ENCODE results near the gene LAMTOR1.
"Not testable (repeated sequence)": the region's sequence is repeated elsewhere in the genome, so short reads cannot be mapped to it uniquely, and the experiment has no call there.

Gene LAMTOR1

DNA sequence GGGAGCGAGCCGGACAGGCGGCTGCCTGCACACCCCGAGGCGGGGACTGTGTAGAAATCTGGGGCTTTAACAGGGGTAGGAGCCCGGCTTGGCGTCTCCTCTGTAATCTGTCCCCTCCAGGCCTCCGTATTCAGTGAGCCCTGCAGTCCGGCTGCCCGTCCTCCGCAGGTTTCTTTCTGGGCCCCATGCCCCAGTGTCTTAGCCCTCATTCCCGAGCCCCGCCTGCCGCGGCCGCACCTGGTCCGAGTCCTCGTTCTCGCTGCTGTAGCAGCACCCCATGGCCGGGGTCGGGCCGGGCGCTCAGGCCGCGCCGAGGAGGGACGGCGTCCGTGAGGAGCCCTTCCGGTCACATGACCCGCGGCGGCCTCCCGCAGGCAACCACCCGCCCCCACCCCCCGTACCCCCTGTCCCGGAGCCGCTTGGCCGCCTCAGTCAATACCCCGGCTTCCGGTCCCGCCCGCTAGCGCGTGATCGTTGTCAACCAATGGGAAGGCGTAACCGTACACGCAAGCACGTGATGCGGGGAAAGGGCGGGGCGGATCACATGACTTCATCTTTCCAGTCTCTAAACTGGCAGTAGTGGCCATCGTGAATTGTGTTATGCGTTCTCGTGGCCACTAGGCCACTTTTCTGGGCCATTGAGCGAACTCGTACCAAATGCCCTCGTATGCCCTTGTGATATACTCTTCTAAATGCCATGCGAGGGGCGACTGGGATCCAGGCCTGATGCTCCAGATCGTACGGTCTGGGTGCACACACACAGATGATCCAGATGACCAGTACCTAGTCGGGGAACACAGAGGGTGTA, at the start of gene LAMTOR1:
LAMTOR1 (minus strand) TSS at position 352 of the 808 bp plus-strand sequence; CDS start at position 279, 73 bp downstream.
- DNase-seq (ENCODE audit: low spot score) = peak; percentile 99

DNA sequence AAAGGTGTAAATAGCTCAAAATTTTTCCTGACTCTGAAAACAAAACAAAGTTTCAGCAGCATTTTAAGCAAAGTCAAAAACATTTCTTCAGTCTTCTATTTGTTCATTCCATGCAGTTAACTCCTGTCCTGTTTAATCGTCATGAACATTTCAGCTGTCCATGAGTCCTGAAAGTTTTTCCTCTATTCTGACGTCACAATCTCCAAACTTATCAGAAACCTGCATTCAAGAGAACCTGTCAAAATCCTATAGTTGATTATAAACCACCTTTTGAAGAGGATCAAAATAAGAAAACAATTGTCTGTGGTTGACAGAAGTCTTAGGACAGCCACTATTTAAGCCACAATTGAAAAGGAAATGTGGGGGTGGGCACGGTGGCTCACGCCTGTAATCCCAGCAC, 47.8 kb upstream of the LAMTOR1 start:
- DNase-seq (ENCODE audit: low spot score) = no peak

GRCh38 chr11:72146625-72147024, 43.5 kb upstream of the LAMTOR1 start:
- DNase-seq (ENCODE audit: low spot score) = no peak

DNA sequence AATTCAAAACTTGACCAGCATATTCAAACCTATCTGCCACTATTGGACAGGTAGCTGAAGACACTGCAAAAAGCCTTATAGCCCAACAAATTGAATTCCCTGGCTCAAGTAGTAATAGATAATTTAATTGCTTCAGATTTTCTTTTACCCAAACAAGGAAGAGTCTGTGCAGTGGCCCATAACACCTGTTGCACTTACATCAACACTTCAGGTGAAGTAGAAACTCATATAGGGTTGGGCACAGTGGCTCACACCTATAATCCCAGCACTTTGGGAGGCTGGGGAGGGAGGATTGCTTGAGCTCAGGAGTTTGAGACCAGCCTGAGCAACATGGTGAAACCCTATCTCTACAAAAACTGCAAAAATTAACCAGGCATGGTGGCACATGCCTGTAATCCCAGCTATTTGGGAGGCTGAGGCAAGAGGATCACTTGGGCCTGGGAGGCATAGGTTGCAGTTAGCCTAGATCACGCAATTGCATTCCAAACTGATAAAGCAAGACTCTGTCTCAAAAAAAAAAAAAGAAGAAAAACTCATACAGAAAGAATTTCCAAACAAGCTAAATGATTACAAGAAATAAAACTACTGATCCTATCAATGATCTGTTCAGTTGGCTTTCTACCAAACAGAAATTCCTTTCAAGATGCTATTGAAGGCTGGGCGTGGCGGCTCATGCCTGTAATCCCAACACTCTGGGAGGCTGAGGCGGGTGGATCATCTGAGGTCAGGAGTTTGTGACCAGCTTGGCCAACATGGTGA, 41.9 kb upstream of the LAMTOR1 start:
- DNase-seq (ENCODE audit: low spot score) = no peak

- DNase-seq (ENCODE audit: low spot score) = not testable (repeated sequence)
Observed at GRCh38 chr11:72142543-72142942, 39.4 kb upstream of the LAMTOR1 start.

DNA sequence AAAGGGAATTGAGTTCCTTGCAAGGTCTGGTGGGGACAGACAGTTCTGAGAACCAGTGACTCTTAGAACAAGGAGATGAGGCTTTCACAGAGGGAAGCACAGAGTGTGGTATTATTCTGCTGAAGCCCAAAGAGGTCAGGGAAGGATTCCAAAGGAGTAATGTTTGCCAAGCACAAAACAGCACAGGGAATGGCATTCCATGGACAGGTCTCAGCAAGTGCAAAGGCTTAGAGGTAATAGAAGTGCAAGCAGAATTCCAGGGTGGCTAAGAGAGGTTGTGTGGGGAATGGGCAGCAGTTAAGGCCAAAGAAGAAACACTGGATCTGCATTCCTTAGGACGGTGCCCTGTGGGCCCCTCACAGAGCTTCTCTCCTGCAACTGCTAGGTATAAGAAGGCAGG, 39.0 kb upstream of the LAMTOR1 start:
- peak; percentile 21 for DNase-seq (ENCODE audit: low spot score)

- DNase-seq (ENCODE audit: low spot score) = peak; percentile 91
Observed at GRCh38 chr11:72141066-72141465, 38.0 kb upstream of the LAMTOR1 start.

DNA sequence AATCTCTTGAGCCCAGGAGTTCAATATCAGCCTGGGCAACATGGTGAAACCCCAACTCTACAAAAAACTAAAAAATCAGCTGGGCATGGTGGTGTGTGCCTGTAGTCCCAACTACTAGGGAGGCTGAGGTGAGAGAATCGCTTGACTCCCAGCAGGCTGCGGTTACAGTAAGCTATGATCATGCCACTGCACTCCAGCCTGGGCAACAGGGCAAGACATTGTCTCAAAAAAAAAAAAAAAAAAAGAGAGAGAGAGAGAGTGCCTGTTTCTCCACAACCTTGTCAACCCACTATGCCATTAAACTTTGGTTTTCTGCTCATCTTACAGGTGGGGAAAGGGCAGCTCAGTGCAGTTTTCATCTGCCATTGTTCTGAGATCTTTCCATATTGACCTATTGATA, 37.6 kb upstream of the LAMTOR1 start:
- DNase-seq (ENCODE audit: low spot score) = peak; percentile 62

- no peak for DNase-seq (ENCODE audit: low spot score)
Observed at GRCh38 chr11:72139500-72139899, 36.4 kb upstream of the LAMTOR1 start.

DNA sequence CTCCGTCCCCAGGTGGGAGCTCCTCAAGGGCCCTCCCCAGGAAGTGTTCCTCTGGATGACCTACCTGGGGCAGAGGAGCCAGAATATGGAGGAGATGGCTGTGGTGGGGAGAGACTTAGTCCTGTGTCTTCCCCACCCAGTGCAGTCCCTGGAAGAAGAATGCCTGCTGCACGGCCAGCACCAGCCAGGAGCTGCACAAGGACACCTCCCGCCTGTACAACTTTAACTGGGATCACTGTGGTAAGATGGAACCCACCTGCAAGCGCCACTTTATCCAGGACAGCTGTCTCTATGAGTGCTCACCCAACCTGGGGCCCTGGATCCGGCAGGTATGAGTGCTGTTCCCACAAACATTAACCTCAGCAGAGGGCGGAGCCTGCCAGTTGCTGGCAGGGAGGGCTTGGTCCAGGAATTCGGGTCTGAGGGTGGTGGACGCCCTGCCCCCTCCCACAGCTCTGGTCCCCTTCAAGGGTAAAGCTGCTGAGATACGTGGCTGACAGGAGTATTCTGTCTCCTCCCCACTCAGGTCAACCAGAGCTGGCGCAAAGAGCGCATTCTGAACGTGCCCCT, 35.8 kb upstream of the LAMTOR1 start:
- DNase-seq (ENCODE audit: low spot score) = no peak

DNA sequence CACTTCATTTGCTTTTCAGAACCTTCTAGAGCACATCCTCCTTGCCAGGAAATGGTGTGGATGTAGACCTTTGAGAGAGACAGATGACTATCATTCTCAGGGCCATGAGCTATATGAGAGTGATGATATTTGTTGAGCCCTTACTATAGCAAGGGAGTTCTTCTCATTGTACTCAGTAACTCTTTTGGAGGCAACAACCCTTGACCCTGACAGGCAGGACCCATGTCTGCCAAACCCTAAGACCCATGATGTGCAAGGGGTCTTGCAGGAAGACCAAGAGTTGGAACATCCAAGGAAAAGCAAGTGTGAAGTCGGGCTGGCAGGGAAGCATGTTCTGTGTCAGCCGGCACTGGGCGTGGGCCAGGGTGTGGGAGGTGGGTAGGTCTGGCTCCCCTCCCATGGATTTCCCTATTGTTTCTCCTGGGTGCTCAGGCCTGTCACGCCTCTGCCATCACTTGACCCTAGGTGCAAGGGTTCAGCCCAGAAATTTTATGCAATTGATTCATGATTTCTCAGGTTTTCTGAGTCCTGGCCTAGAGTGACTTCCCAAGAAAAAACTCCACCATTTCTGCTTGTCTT, 33.7 kb upstream of the LAMTOR1 start:
- DNase-seq (ENCODE audit: low spot score) = no peak

DNA sequence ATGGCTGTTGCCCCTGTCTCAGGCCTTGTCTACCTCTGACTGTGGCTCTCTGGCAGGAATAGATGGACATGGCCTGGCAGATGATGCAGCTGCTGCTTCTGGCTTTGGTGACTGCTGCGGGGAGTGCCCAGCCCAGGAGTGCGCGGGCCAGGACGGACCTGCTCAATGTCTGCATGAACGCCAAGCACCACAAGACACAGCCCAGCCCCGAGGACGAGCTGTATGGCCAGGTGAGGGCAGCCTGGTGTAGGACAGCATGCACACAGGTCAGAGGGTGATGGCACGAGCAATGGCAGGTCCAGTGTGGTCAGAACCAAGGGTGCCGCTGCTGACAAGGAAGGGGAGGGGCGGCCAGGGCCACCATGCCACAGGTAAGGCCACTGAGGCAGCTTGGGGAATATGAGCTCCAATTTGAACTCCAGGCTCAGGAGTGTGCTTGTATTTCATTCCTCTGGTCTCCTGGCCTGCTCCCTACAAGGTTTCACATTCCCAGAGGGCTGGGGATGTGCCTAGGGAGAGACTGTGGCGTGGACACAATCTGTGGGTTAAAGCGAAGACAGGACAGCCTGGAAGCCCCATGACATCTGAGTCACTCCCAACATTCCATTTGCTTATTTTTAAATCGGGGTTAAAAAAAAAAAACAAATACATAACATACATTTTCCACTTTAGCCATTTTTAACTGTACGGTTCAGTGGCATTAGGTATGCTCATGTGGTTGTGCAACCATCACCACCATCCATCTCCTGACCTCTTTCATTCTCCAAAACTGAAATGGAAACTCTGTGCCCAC, 33.0 kb upstream of the LAMTOR1 start:
- no peak for DNase-seq (ENCODE audit: low spot score)

DNA sequence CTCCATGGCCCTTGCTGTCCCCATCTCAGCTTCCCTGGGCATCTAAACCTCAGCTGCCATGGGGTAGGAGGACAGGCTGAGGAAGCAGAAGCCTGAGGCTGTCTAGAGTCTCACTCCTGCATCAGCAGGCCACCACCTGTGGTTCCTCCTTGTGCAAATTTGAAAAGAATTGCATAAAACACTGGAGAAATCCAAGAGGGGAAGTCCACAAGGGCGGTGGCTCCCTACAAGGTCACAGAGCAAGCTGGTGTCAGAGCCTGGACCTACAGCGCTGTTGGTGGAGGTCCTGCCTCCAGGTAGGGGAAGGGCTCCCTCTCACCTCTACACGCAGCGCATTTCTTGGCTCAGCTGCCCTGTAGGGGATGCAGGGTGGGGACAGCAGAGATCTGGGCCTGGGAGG, 32.4 kb upstream of the LAMTOR1 start, which contains the start of gene FOLR3:
FOLR3 (plus strand) TSS at position 253 of the 400 bp plus-strand sequence. CDS start 228 bp downstream, outside the sequence.
- DNase-seq (ENCODE audit: low spot score) = not testable (repeated sequence)

GRCh38 chr11:72132646-72133045, 29.5 kb upstream of the LAMTOR1 start:
- no peak for DNase-seq (ENCODE audit: low spot score)

DNA sequence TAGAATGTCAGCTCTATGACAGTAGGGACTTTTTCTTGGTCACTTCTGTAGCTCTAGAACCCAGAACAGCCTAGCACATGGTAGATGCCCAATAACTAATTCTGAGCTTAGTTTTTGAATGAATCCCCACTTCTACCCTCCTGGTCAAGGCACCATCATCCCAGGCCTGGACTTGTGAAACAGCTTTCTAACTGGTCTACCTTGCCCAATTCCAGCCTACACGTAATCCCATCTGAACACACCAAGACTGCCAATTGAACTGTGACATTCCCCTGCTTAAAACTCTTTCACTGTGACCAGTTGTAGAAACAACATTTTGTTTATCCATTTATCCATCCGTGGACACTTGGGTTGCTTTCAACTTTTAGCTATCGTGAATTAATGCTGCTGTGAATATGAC, 26.3 kb upstream of the LAMTOR1 start:
- DNase-seq (ENCODE audit: low spot score) = no peak

DNA sequence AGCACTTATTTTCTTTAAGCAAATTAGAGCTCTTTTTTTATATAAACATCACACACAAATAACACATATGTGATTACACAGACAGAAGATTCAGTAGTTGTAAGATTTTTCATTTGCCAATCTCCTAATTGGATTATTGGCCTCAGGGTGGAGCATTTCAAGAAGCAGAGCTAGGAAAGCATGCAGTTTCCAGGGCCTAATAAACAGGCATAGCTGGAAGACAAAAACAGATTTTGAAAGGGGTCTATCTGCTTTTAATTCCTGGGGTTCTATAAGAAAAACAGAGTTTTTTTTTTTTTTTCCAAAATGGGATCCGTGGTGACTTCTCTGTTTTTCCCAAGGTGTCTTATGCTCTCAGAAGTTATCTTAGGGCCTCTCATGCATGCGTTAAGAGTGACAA, 24.8 kb upstream of the LAMTOR1 start:
- no peak for DNase-seq (ENCODE audit: low spot score)

- DNase-seq (ENCODE audit: low spot score) = no peak
Observed at GRCh38 chr11:72125956-72126355, 22.9 kb upstream of the LAMTOR1 start.

DNA sequence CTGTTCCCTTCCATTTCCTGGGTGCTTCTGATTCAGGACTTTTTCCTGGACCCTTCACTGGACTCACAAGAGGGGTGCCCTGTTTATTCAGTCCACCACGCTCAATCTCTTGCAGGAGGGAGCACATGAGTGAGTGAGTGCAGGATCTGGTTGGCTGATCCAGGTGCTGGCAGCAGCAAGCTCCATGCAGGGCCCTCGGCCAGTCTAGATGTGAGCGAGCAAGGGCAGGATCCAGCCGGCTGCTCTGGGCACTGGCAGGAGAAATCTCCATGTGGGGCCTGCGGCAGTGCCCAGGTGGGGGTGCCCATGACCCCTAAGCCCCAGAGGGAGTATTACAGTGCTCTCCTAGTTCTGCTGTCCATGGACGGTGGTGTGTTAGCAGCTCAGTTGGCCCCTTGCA, 20.9 kb upstream of the LAMTOR1 start:
- no peak for DNase-seq (ENCODE audit: low spot score)

DNA sequence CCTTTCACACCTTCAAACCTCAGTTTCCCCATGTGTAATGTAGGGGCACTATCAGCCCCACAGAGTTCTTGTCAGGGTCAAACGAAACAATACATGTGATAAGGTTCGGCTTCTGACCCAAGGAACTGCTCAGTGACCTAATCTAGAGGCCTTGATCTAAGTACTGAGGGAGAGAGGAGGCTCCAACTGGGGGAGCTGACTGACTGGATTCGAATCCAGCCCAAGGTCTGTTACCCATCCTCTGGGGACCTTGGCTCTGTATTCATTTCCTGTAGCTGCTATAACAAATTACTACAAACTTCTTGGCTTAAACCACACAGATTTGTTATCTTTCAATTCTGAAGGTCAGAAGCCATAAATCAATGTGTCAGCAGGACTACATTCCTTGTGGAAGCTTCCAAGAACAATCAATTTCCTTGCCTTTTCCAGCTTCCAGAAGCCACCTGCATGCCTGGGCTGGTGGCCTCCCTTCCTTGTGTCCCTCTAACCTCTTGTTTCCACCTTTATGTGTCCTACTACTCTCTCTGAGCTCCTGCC, 20.1 kb upstream of the LAMTOR1 start:
- no peak for DNase-seq (ENCODE audit: low spot score)

DNA sequence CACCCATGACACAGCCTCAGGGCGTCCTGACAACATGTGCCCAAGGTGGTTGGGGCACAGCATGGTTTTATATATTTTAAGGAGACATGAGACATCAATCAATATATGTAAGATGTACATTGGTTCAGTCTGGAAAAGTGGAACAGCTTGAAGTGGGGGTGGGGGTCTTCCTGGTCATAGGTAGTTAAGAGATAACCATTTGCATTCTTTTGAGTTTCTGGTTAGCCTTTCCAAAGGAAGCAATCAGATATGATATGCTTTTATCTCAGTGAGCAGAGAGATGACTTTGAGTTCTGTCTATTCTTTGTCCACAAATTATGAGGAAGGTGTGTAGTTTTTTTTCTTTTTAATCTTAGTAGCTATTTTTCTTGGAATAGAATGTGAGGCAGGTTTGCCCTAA, 19.5 kb upstream of the LAMTOR1 start:
- no peak for DNase-seq (ENCODE audit: low spot score)

DNA sequence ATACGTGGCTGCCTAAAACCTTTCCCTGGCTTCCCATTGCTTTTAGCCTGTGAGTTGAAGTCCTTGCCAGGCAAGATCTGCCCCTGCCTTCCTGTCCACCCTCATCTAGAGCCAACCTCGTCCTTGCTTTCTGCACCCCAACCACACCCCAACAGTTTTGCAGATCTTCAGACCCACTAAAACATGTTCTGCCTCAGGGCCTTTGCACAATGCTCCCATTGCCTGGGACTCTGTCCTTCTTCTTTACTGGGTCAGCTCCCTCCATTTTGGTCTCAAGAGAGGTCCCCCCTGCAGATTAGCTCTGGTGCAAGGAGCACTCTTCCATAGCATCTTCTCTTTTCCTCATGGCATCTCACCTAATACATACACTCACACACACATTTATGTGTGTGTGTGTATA, 17.8 kb upstream of the LAMTOR1 start:
- no peak for DNase-seq (ENCODE audit: low spot score)

All from SW480 (cell line).